ENCODE measurements around the gene IRF2BP2.

- TF ChIP-seq CTCF (conservative IDR thresholded peaks at IDR 0.05; ENCODE audit: low read depth, low read length) (no peak), EZH2 (IDR thresholded peaks at IDR 0.05; ENCODE audit: low read length, unreplicated experiment) (no peak), EZH2phosphoT487 (IDR thresholded peaks at IDR 0.05; ENCODE audit: borderline replicate concordance, low read length) (no peak)
Observed at GRCh38 chr1:234565132-234565531, 44.8 kb downstream of the IRF2BP2 start.

Measured in PC-3 (cell line).